Activated CD8-positive, alpha-beta memory T cell treated with anti-CD3 and anti-CD28 coated beads for 1 hour (primary cell): ENCODE results near the gene POLR2C.
"Not testable (repeated sequence)": the region's sequence is repeated elsewhere in the genome, so short reads cannot be mapped to it uniquely, and the experiment has no call there.

ENCODE experiments used
- DNase-seq, 2 donors: peaks; one replicate each; pipeline ENCODE4 v3.0.0-alpha.2; 2020; ENCODE audit warnings: low read depth in 1 of 2; ENCODE audit errors: extremely low read depth in 1 of 2

The POLR2C gene

GRCh38 chr16:57478396-57479204 is 16.1 kb downstream of the POLR2C start:
- no peak for DNase-seq

GRCh38 chr16:57479205-57479975 is 16.9 kb downstream of the POLR2C start:
- no peak for DNase-seq

- DNase-seq, result no peak
These were observed 17.7 kb downstream of the POLR2C start for GRCh38 chr16:57479976-57480753.

GRCh38 chr16:57480754-57481230 is 18.3 kb downstream of the POLR2C start:
- DNase-seq, result no peak

GRCh38 chr16:57481421-57481820 is 18.9 kb downstream of the POLR2C start:
- DNase-seq, result no peak

- no peak for DNase-seq
These were observed 20.5 kb downstream of the POLR2C start for GRCh38 chr16:57482845-57483545.

GRCh38 chr16:57483725-57484514 is 21.4 kb downstream of the POLR2C start:
- no peak for DNase-seq

- DNase-seq, result no peak
These were observed 22.1 kb downstream of the POLR2C start for GRCh38 chr16:57484515-57485005.

- DNase-seq, result no peak
These were observed 22.8 kb downstream of the POLR2C start for GRCh38 chr16:57485091-57485915.

- DNase-seq, result peak; percentile 25 to 75
These were observed 23.7 kb downstream of the POLR2C start, which contains the start of gene DOK4 for GRCh38 chr16:57485916-57486857. Gene DOK4, minus strand, starts transcription at chr16:57486493. Its CDS starts 6,986 bp downstream, at chr16:57479507.

- no peak for DNase-seq
These were observed 24.7 kb downstream of the POLR2C start for GRCh38 chr16:57486858-57487834.

- no peak for DNase-seq
These were observed 26.8 kb downstream of the POLR2C start for GRCh38 chr16:57489229-57489628.

- no peak for DNase-seq
These were observed 31.3 kb downstream of the POLR2C start for GRCh38 chr16:57493767-57494166.

GRCh38 chr16:57497121-57497520 is 34.6 kb downstream of the POLR2C start:
- DNase-seq, result no peak

GRCh38 chr16:57498031-57498430 is 35.6 kb downstream of the POLR2C start:
- DNase-seq, result no peak

- DNase-seq, result not testable (repeated sequence)
These were observed 37.5 kb downstream of the POLR2C start for GRCh38 chr16:57499941-57500340.
